ENCODE measurements around the gene MPHOSPH9.

The MPHOSPH9 gene

GRCh38 chr12:123134271-123134671 lies 98.7 kb downstream of the MPHOSPH9 start (continued):
- TF ChIP-seq CREB5 (CRISPR knock-in tag; IDR thresholded peaks at IDR 0.05; ENCODE audit: low read depth), result no peak
- no peak for TF ChIP-seq ZNF8 (CRISPR knock-in tag; IDR thresholded peaks at IDR 0.05)
- TF ChIP-seq RARB (CRISPR knock-in tag; IDR thresholded peaks at IDR 0.05), result no peak
- no peak for TF ChIP-seq GLIS3 (CRISPR knock-in tag; IDR thresholded peaks at IDR 0.05)
- no peak for TF ChIP-seq TCF4 (CRISPR knock-in tag; IDR thresholded peaks at IDR 0.05; ENCODE audit: borderline replicate concordance)

- ATAC-seq, result no peak
Measured at GRCh38 chr12:123133701-123134100, 99.2 kb downstream of the MPHOSPH9 start.

More at GRCh38 chr12:123133701-123134100, 99.2 kb downstream of the MPHOSPH9 start:
- TF ChIP-seq TCF4 (CRISPR knock-in tag; IDR thresholded peaks at IDR 0.05; ENCODE audit: borderline replicate concordance) (no peak), CREB5 (CRISPR knock-in tag; IDR thresholded peaks at IDR 0.05; ENCODE audit: low read depth) (no peak), CSRNP3 (CRISPR knock-in tag; IDR thresholded peaks at IDR 0.05) (no peak), ZNF8 (CRISPR knock-in tag; IDR thresholded peaks at IDR 0.05) (no peak), RARB (CRISPR knock-in tag; IDR thresholded peaks at IDR 0.05) (no peak), TSHZ2 (CRISPR knock-in tag; IDR thresholded peaks at IDR 0.05) (no peak), SNAI2 (CRISPR knock-in tag; IDR thresholded peaks at IDR 0.05) (no peak), TOX (CRISPR knock-in tag; IDR thresholded peaks at IDR 0.05; ENCODE audit: borderline replicate concordance) (no peak), PATZ1 (CRISPR knock-in tag; IDR thresholded peaks at IDR 0.05; ENCODE audit: borderline replicate concordance) (no peak), PPARA (CRISPR knock-in tag; IDR thresholded peaks at IDR 0.05; ENCODE audit: borderline replicate concordance) (no peak)

Data from SK-N-SH treated with all-trans-retinoic acid at 6 μM for 48 hours (cell line).